ENCODE measurements around the gene TMTC4. TPM values are rescaled to one million over a fixed set of nuclear protein-coding genes. Genes with fewer than 3 reads are reported as not detected.

Gene TMTC4
- polyA plus RNA-seq, 3 donors: 2.1 to 11.5 (median 3.9) TPM

- Mint-ChIP-seq H3K27ac (no peak overlapping the region), H3K27me3 (ENCODE audit: low read depth in 3 of 3) (no peaks in the 10 kb centered on the region), H3K36me3 (peaks cover 58 to 60% of the 10 kb centered on the region in 2 donors), H3K9me3 (no peaks in the 10 kb centered on the region), H3K4me1 (no peaks in the 10 kb centered on the region), H3K4me3 (no peak overlapping the region)
- TF ChIP-seq CTCF (IDR thresholded peaks at IDR 0.05): no peak
- no peak overlapping the region for H3K4me2 ChIP-seq (replicated peaks; ENCODE audit: extremely low read depth, low read length, poor library complexity, severe bottlenecking)
- H3K9me3 ChIP-seq (replicated peaks in 1 of 2; ENCODE audit: control insufficient read depth in 1 of 2, insufficient read depth in 1 of 2, low read length in 2 of 2): no peaks in the 10 kb centered on the region
- no peaks in the 10 kb centered on the region for H4K20me1 ChIP-seq (ENCODE audit: insufficient read depth, low read length)
- H3K4me1 ChIP-seq (ENCODE audit: control insufficient read depth in 1 of 2, insufficient read depth in 2 of 2, low read length in 2 of 2): no peaks in the 10 kb centered on the region
- no peak for DNase-seq
- no peaks in the 10 kb centered on the region for H3K27me3 ChIP-seq (ENCODE audit: control insufficient read depth in 2 of 2, insufficient read depth in 2 of 2, low read length in 2 of 2)
- H3K36me3 ChIP-seq (replicated peaks in 1 of 2; ENCODE audit: control insufficient read depth in 1 of 2, insufficient read depth in 2 of 2, low read length in 2 of 2): peaks cover 20 to 41% of the 10 kb centered on the region in 2 donors
- H3K9ac ChIP-seq (ENCODE audit: insufficient read depth, low read length, poor library complexity, severe bottlenecking): no peak overlapping the region
- WGBS (ENCODE audit: insufficient coverage): 90% methylated on average over 13 of the region's 14 CpGs
- no peak overlapping the region for H3K4me3 ChIP-seq (replicated peaks in 1 of 3; ENCODE audit: low read depth in 2 of 3, low read length in 3 of 3)
- H3K27ac ChIP-seq (ENCODE audit: low read depth in 1 of 2, low read length in 2 of 2): no peak overlapping the region
- no peaks in the 10 kb centered on the region for H3K79me2 ChIP-seq (ENCODE audit: insufficient read depth, low read length)
- intact Hi-C loops (cut with micrococcal nuclease): no loop called here
- H2AFZ ChIP-seq (ENCODE audit: insufficient read depth, low read depth, low read length, poor library complexity, severe bottlenecking): no peak overlapping the region
These were observed 24.3 kb downstream of the TMTC4 start for GRCh38 chr13:100650326-100650725.

- H3K79me2 ChIP-seq (ENCODE audit: insufficient read depth, low read length): no peaks in the 10 kb centered on the region
- no peak overlapping the region for H3K4me2 ChIP-seq (replicated peaks; ENCODE audit: extremely low read depth, low read length, poor library complexity, severe bottlenecking)
- H2AFZ ChIP-seq (ENCODE audit: insufficient read depth, low read depth, low read length, poor library complexity, severe bottlenecking): no peak overlapping the region
- no peaks in the 10 kb centered on the region for H3K27me3 ChIP-seq (ENCODE audit: control insufficient read depth in 2 of 2, insufficient read depth in 2 of 2, low read length in 2 of 2)
- no peaks in the 10 kb centered on the region for H4K20me1 ChIP-seq (ENCODE audit: insufficient read depth, low read length)
- H3K4me1 Mint-ChIP-seq: no peaks in the 10 kb centered on the region
- DNase-seq: no peak
- TF ChIP-seq CTCF (IDR thresholded peaks at IDR 0.05): no peak
- peaks cover 55 to 61% of the 10 kb centered on the region in 2 donors for H3K36me3 Mint-ChIP-seq
- H3K9me3 Mint-ChIP-seq: no peaks in the 10 kb centered on the region
- no peaks in the 10 kb centered on the region for H3K27me3 Mint-ChIP-seq (ENCODE audit: low read depth in 3 of 3)
- H3K27ac ChIP-seq (ENCODE audit: low read depth in 1 of 2, low read length in 2 of 2): no peak overlapping the region
- H3K27ac Mint-ChIP-seq: no peak overlapping the region
- no peak overlapping the region for H3K9ac ChIP-seq (ENCODE audit: insufficient read depth, low read length, poor library complexity, severe bottlenecking)
- intact Hi-C loops (cut with micrococcal nuclease): no loop called here
- no peaks in the 10 kb centered on the region for H3K9me3 ChIP-seq (replicated peaks in 1 of 2; ENCODE audit: control insufficient read depth in 1 of 2, insufficient read depth in 1 of 2, low read length in 2 of 2)
- 100% methylated on average over 1 of the region's 4 CpGs for WGBS (ENCODE audit: insufficient coverage)
- H3K4me3 Mint-ChIP-seq: no peak overlapping the region
- no peak overlapping the region for H3K4me3 ChIP-seq (replicated peaks in 1 of 3; ENCODE audit: low read depth in 2 of 3, low read length in 3 of 3)
- H3K36me3 ChIP-seq (replicated peaks in 1 of 2; ENCODE audit: control insufficient read depth in 1 of 2, insufficient read depth in 2 of 2, low read length in 2 of 2): peaks cover 12 to 40% of the 10 kb centered on the region in 2 donors
- H3K4me1 ChIP-seq (ENCODE audit: control insufficient read depth in 1 of 2, insufficient read depth in 2 of 2, low read length in 2 of 2): no peaks in the 10 kb centered on the region
These were observed 26.2 kb downstream of the TMTC4 start for GRCh38 chr13:100648354-100648753.
